Measurements from ENCODE around the gene NDUFAF7.

DNA sequence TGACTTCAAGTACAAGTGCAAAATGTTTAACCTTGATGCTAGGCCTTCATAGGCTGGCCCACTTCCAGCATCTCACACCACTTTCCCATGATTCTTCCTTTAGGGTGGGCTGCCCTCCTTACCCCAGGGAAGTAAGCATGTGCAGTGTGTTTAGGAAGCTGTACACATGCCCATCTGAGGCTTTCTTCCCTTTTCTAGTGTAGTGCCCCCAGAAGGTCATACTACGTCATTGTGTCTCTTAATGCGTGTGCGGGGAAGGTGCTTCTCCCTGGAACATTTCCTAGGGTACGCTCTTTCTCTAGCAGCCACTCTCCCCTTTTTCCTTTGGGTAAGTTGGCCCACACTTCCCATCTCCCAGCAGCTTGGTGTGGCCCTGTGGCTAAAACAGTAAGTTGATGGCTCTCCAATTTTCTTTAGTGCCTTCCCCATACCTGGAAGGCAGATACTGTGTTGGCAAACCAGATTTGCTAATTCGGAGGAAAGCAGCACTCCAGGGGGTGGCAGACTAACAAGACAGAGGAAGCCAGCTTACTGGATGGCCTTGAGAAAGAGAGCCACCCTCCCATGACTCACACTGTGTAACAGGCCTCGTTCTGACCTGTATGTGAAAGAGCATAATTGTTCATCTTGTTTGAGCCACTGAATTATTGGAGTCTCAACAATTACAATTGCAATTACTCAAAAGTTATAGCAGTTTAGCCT, 41.9 kb upstream of the NDUFAF7 start:
- TF ChIP-seq, protein P1, sequence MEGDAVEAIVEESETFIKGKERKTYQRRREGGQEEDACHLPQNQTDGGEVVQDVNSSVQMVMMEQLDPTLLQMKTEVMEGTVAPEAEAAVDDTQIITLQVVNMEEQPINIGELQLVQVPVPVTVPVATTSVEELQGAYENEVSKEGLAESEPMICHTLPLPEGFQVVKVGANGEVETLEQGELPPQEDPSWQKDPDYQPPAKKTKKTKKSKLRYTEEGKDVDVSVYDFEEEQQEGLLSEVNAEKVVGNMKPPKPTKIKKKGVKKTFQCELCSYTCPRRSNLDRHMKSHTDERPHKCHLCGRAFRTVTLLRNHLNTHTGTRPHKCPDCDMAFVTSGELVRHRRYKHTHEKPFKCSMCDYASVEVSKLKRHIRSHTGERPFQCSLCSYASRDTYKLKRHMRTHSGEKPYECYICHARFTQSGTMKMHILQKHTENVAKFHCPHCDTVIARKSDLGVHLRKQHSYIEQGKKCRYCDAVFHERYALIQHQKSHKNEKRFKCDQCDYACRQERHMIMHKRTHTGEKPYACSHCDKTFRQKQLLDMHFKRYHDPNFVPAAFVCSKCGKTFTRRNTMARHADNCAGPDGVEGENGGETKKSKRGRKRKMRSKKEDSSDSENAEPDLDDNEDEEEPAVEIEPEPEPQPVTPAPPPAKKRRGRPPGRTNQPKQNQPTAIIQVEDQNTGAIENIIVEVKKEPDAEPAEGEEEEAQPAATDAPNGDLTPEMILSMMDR (IDR thresholded peaks at IDR 0.05) = no peak
- TF ChIP-seq POLR2A (IDR thresholded peaks at IDR 0.05) = no peak

All from Peyer's patch (tissue), 4 donors.